GM21447 (cell line): Measurements from ENCODE around the gene GAMT.
"Not testable (repeated sequence)": the region's sequence is repeated elsewhere in the genome, so short reads cannot be mapped to it uniquely, and the experiment has no call there.

ENCODE experiments used
- ATAC-seq: cut with Tn5 transposase; IDR thresholded peaks from one replicate; pipeline ENCODE4 v1.9.1; 2021; ENCODE audit not compliant: unreplicated experiment

The GAMT gene

GRCh38 chr19:1434040-1434366 is 32.7 kb upstream of the GAMT start:
- ATAC-seq, result no peak

DNA sequence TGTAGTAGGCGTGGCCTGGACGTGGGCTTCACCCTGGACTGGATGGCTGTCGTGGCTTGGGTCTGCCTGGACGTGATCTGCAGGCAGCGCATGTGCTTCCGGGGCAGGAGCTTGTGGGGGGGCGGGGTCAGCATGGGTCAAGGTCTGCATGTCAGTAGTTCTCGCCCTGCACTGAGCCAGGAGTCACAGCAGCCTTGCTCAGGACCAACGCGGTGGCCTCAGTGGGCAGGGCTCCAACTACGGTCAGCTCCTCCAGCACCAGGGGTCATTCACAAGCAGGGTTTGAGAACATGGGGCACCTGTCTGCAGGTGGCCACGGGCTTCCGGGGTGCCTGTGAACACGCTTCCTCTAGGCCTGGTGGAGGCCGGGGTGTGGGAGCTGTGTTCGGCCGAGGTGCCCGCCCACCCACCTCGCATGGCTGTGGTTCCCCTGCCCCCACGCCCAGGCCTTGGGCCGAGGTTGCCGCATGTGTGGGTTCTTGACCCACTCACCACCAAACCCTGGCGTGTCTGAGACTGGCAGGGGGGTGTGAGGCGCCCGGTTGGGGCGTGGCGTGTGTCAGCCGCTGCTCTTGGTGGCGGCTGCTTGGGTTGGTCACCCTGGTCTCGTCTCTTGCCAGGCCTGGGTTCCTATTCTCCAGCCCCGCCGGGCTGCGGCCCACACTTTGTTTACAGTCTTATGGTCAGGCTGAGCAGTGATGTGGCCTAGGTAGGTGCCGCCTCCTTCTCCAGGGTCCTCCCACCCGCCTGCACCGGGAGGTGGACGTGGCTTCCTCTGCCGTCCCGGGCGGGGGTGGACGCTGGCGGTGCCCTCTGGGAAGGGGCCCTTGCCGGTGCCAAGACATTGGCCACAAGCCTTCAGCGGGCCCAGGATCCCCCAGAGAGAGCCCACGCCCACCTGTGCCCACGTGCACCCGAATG is 32.0 kb upstream of the GAMT start:
- no peak for ATAC-seq

DNA sequence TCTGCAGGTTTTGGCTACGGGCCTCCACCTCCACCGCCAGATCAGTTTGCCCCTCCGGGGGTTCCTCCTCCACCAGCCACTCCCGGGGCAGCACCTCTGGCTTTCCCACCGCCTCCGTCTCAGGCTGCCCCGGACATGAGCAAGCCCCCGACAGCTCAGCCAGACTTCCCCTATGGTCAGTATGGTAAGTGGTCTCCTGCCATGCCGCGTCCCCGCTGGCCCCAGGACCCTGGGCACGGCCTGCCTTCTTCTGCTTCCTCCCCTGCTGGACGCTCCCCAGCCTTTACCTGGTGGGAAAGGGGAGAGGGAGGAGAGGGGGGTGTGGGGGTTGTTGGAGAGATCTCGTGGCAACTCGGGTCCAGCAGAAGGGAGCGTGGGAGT is 31.2 kb upstream of the GAMT start:
- no peak for ATAC-seq

- ATAC-seq, result no peak
These were observed 30.6 kb upstream of the GAMT start for GRCh38 chr19:1431759-1432506.

DNA sequence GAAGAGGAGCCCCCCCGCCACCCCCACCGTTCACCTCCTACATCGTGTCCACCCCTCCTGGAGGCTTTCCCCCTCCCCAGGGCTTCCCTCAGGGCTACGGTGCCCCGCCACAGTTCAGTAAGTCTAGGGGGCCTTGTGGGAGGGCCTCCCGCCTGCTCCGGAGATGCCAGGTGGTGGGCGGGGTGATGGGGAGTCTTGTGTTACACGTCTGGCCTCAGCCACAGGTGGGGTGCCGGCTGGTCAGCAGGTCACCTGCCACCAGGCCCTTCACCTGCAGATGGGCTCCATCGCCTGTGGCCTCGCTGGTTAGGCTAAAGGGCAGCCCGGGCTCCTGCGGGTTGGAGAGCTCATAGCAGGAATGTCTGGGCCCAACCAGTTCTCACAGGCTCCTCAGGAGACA is 28.9 kb upstream of the GAMT start:
- ATAC-seq, result no peak

DNA sequence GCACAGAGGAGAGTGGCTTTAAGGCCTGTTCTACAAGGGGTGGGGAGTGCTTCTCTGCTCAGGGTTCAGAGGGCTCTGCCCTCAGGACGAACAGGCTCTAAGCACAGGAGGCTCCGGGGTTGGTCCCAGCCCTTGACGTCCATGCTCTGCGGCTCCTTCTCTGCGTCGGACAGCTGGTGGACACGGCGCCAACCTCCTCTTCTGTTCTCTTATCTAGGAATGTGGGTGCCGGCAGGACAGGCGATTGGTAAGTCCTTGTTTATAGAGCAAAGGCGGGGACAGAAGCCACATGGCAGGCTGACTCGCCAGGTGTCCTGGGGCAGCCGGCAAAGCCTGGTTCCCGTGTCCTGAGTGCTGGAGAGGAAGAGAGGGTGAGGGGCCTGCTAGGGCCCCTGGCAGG is 28.4 kb upstream of the GAMT start:
- ATAC-seq, result no peak

- no peak for ATAC-seq
These were observed 27.5 kb upstream of the GAMT start for GRCh38 chr19:1428738-1429391.

DNA sequence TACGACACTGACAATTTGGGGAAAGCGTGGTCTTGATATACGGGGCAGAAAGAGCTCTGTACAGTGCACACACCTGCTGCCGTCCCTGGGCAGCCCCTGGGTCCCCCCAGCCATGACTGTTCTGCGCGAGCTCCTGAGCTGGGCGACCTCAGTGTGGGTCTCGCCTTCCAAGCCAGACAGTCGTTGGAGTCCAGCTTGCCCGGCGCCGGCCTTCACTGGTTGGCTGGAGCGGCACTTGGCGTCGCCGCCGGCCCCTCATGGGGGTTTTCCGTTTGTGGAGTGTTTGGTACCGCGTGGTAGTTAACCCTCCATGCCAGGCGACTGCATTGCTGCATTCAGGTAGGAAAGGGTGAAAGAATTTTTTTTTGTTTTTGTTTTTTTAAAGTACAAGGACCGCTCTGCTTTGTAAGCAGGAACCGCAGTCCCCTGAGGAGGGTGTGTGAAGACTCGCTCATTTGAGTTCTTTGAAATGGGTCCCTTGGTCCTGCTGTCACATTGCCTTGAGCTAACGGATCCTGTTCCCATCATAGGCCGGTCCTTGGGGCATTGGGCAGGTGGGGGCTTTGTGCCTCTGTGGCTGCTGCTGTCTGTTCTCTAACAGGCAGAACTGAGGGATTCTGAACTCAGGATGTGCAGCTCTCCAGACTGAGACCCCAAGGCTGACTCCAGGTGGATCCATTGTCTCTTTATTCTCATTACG is 26.0 kb upstream of the GAMT start:
- no peak for ATAC-seq

DNA sequence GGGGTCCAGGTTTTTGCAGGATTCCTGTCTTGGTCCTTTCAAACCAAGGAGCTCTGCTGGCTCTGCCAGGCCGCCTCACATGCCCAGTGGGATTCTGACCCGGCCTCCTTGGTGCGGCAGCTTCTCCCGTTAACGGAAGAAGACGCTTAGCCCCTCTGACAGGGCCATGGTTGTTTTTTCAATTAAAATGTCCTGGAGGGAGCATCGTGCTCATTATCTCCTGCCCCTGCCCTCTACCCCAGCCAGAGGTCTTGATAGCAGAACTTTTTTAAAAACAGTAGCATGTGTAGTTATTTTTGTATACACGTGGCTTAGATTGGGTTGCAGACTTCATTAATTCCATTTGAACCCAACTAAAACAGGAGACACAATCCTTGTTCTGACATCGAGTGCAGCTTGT is 25.4 kb upstream of the GAMT start:
- ATAC-seq, result no peak

- ATAC-seq, result no peak
These were observed 24.6 kb upstream of the GAMT start for GRCh38 chr19:1425902-1426301.

GRCh38 chr19:1425102-1425837 is 23.9 kb upstream of the GAMT start:
- ATAC-seq, result no peak

GRCh38 chr19:1424192-1424955 is 23.0 kb upstream of the GAMT start:
- ATAC-seq, result no peak

- ATAC-seq, result no peak
These were observed 22.3 kb upstream of the GAMT start for GRCh38 chr19:1423436-1424191.

DNA sequence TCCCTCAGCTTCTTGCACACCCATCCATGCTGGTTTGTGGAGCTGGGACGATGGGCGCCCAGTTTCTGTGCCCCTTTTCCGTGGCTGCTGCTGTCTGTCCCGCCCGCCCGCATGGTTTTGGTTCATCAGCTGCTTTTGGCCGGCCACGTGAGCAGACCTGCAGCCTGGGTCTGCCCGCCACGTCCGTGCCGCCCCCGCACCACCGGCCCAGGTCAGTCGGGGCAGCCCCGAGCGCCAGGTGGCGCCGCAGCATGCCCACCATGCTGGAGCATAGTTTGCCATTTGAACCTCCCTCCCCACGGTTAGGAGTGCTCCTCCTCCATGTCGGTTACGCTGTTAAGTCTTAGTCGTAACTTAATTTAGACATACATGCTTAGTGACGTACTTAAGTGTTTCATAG is 21.6 kb upstream of the GAMT start:
- ATAC-seq, result no peak

- no peak for ATAC-seq
These were observed 21.0 kb upstream of the GAMT start for GRCh38 chr19:1422360-1422759.

- no peak for ATAC-seq
These were observed 20.6 kb upstream of the GAMT start for GRCh38 chr19:1421958-1422305.

DNA sequence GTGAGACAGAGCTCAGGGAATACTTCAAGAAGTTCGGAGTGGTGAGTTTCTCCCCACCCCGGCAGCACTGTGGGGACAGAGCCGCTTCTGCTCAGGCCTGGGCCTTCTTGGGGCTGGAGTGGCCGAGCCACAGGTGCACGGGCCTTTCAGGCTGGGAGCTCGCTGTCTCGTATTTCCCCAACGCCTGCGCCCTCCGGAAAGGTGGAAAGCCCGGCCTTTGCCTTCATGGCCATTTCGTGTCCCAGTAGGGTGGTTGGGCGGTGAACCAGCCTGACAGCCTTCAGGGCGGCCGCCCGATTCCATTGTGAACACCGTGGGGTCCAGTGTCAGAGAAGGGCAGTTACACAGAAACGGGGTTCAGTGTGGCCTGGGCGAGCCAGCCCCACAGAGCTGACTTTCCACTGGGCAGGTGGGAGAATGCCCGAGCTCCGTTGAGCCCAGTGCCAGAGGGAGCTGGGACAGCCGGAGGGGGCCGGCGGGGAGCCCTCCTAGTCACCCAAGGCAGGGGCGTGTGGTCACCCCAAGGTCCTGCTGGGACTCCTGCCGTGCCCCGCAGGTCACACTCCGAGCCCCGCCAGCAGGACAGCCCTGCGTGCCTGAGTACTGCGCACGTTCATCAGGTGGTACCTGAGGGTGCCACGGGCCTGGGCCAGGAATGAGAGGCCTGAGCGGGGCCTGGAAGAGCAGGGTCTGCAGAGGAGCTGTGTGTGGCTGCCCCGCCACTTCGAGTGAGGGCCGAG is 20.0 kb upstream of the GAMT start:
- no peak for ATAC-seq

DNA sequence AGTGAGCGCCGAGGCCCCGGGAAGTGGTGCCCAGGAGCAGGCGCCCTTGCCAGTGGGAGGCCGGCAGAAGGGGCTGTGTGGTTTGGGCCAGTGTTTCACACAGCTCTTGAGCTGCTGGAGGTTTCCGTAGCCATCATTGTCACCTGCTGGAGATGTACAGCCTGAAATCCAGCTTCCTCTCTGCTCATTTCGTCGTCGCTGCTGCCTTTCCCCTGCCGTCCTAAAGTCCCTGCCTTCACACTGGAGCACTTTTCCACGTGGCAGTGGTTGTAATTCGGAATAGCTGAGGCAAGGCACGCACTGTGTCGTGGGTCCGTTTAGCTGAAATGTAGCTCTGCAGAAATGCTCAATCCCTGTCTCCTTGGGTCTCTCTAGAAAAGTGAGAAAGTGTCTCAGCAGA is 19.2 kb upstream of the GAMT start:
- no peak for ATAC-seq

GRCh38 chr19:1420085-1420484 is 18.7 kb upstream of the GAMT start:
- not testable (repeated sequence) for ATAC-seq
